HepG2 (cell line): ENCODE data around the gene HDGFL2. TPM values are rescaled to one million over a fixed set of nuclear protein-coding genes. Genes with fewer than 3 reads are reported as not detected.

Experiments used
- ATAC-seq: fragments of 200-7000 bp; cut with Tn5 transposase; 3 replicates; pipeline ENCODE4 v1.9.1; 2020; ENCODE audit warnings: mild to moderate bottlenecking, moderate library complexity
- BruUV-seq: library from RNA; stranded (reverse); fragments of 400-500 nt; replicated peaks from 2 replicates; lab custom pipeline; 2021; lab: Mats Ljungman, UMichigan
- CTCF ChIA-PET: fragments of 300-600 bp; formaldehyde crosslinking; extraction: SDS; loops from one replicate; lab custom pipeline; 2021; ENCODE audit warnings: low total read pairs, inconsistent platforms, low intra/inter-chr PET ratio; lab: Yijun Ruan, JAX
- POLR2A ChIA-PET: fragments of 350-600 bp; sonication (Branson Sonifier 250); formaldehyde crosslinking; loops from one replicate; lab custom pipeline; 2020; ENCODE audit warnings: antibody characterized with exemption, inconsistent platforms; lab: Yijun Ruan, JAX
- DNase-seq: peaks from one replicate; pipeline ENCODE4 v3.0.0-alpha.2; 2015; ENCODE audit warnings: low spot score
- FAIRE-seq: peaks from 3 replicates; lab custom pipeline; 2011; peaks lifted over from hg19 to GRCh38; lab: Jason Lieb, UNC
- H2AFZ ChIP-seq: one replicate; pipeline ENCODE4 v1.6.1; 2011; ENCODE audit warnings: low read length, inconsistent platforms
- H3K27ac ChIP-seq: fragments of 300-600 bp; 3 replicates; pipeline ENCODE4 v1.8.0; 2011; ENCODE audit warnings: mixed run types, mild to moderate bottlenecking, mixed read lengths, low read length, inconsistent platforms; ENCODE audit not compliant: insufficient read depth; ENCODE audit errors: extremely low read length
- H3K27me3 ChIP-seq, 2 experiments: fragments of 200-600 bp in 1 of 2; 2 replicates in 1 of 2; 3 replicates in 1 of 2; pipeline versions ENCODE4 v1.6.0 to v1.8.0; 2011; ENCODE audit warnings: low read length in 2 of 2, mild to moderate bottlenecking in 2 of 2, moderate library complexity in 2 of 2, inconsistent platforms in 1 of 2; ENCODE audit not compliant: insufficient read depth in 2 of 2, control insufficient read depth in 1 of 2
- H3K36me3 ChIP-seq, 2 experiments: fragments of 200-600 bp in 1 of 2; replicated peaks in 1 of 2; 2 replicates in 1 of 2; 3 replicates in 1 of 2; pipeline versions ENCODE4 v1.5.1 to v1.8.0; 2011; ENCODE audit warnings: low read length in 2 of 2, inconsistent platforms in 1 of 2; ENCODE audit not compliant: insufficient read depth in 2 of 2, control insufficient read depth in 1 of 2
- H3K4me1 ChIP-seq: 2 replicates; pipeline ENCODE4 v1.5.1; 2012; ENCODE audit warnings: low read length, inconsistent platforms; ENCODE audit not compliant: insufficient read depth
- H3K4me2 ChIP-seq: 2 replicates; pipeline ENCODE4 v1.6.0; 2011; ENCODE audit warnings: low read depth, low read length, inconsistent platforms
- H3K4me3 ChIP-seq, 3 experiments: fragments of 200-600 bp in 1 of 3; sonication (generic), shearing (Covaris generic) in 1 of 3; replicated peaks in 1 of 3; 2 replicates each; pipeline ENCODE4 v1.5.1; 2011 to 2016; ENCODE audit warnings: low read length in 3 of 3, inconsistent platforms in 2 of 3, low read depth in 2 of 3, mild to moderate bottlenecking in 2 of 3, control low read depth in 1 of 3, mixed read lengths in 1 of 3; ENCODE audit not compliant: insufficient read depth in 1 of 3
- H3K79me2 ChIP-seq: one replicate; pipeline ENCODE4 v1.6.1; 2011; ENCODE audit warnings: low read length, inconsistent platforms; ENCODE audit not compliant: insufficient read depth
- H3K9ac ChIP-seq: 2 replicates; pipeline ENCODE4 v1.6.0; 2011; ENCODE audit warnings: mild to moderate bottlenecking, low read depth, low read length, inconsistent platforms; ENCODE audit not compliant: insufficient read depth
- H3K9me3 ChIP-seq: 2 replicates; pipeline ENCODE4 v1.5.1; 2012; ENCODE audit warnings: mild to moderate bottlenecking, low read length
- H4K20me1 ChIP-seq: 2 replicates; pipeline ENCODE4 v1.6.0; 2011; ENCODE audit warnings: inconsistent platforms, mild to moderate bottlenecking, low read length, moderate library complexity; ENCODE audit not compliant: insufficient read depth
- FOXP4 ChIP-seq: sonication (generic); formaldehyde crosslinking; IDR thresholded peaks from 2 replicates; pipeline ENCODE4 v1.4.0; 2020; ENCODE audit warnings: missing genetic modification reagents
- IRF1 ChIP-seq: sonication (generic); formaldehyde crosslinking; IDR thresholded peaks from 2 replicates; pipeline ENCODE4 v1.4.0; 2020; ENCODE audit warnings: low read depth, mild to moderate bottlenecking, missing genetic modification reagents
- KDM5B ChIP-seq: sonication (generic); formaldehyde crosslinking; IDR thresholded peaks from 2 replicates; pipeline ENCODE4 v1.4.0; 2020; ENCODE audit warnings: missing genetic modification reagents, mild to moderate bottlenecking, borderline replicate concordance
- STAG1 ChIP-seq: sonication (generic); formaldehyde crosslinking; IDR thresholded peaks from 2 replicates; pipeline ENCODE4 v1.4.0; 2020; ENCODE audit warnings: missing genetic modification reagents
- ZBTB33 ChIP-seq: sonication (generic); formaldehyde crosslinking; IDR thresholded peaks from 2 replicates; pipeline ENCODE4 v1.4.0; 2020; ENCODE audit warnings: missing genetic modification reagents
- ZBTB40 ChIP-seq, 2 experiments: fragments of 450-650 bp in 1 of 2; sonication (generic) in 1 of 2; formaldehyde crosslinking in 1 of 2; IDR thresholded peaks; 2 replicates each; pipeline versions ENCODE4 v1.6.1 to v1.8.0; 2016 to 2022; ENCODE audit warnings: antibody characterized with exemption in 1 of 2, mild to moderate bottlenecking in 1 of 2, missing genetic modification reagents in 1 of 2
- WGBS: methylation state at CpG from one replicate; pipeline ENCODE4 v1.1.6; 2017; ENCODE audit warnings: low lambda C conversion rate; 5-methylcytosine and 5-hydroxymethylcytosine counted together
- in situ Hi-C: cut with HindIII; loops from 2 replicates; pipeline ENCODE4 v1.10.0; 2017; ENCODE audit warnings: low pct_unique_long_range_greater_than_20kb; ENCODE audit not compliant: extremely low pct_ligation_motif_present
- intact Hi-C: fragments of 100-400 bp; cut with micrococcal nuclease; formaldehyde crosslinking; loops from one replicate; pipeline ENCODE4 v1.10.0; 2022; ENCODE audit not compliant: unreplicated experiment
- polyA plus RNA-seq, 8 experiments: library from polyadenylated mRNA; depleted of rRNA in 3 of 8; stranded (reverse) in 7 of 8; unstranded in 1 of 8; fragments of >200 nt; fragmentation: Illumina TruSeq in 4 of 8; extraction: Trizol in 4 of 8; gene quantifications; 2 replicates each; pipeline versions ENCODE4 v1.2.1 to v1.2.3, GENCODE V29; 2011 to 2016; ENCODE audit warnings: low read depth in 4 of 8, missing spikeins in 1 of 8, mixed read lengths in 1 of 8; ENCODE audit not compliant: insufficient read depth in 1 of 8
- total RNA-seq, 5 experiments: library from RNA; depleted of rRNA; stranded (reverse); fragments of >200 nt; fragmentation: Illumina TruSeq; extraction: Trizol; gene quantifications; 2 replicates each; pipeline ENCODE4 v1.2.3, GENCODE V29; 2016; ENCODE audit warnings: low read depth in 1 of 5

The HDGFL2 gene
- total and polyA plus RNA-seq, 2 of the 13 experiments (the other 11 are each of a cell fraction or from before 2014, with no cell fraction given) = 20.0 to 51.1 TPM

- TF ChIP-seq ZBTB33 (peak; percentile 39; the same call in 1 of the 2 replicates), FOXP4 (CRISPR knock-in tag) (no peak), STAG1 (CRISPR knock-in tag) (peak; percentile 21; the same call in 1 of the 2 replicates), IRF1 (CRISPR knock-in tag) (no peak), KDM5B (CRISPR knock-in tag) (0 out of 2 replicates have a peak, but pooled peaks have one; percentile 24)
These were observed 16.2 kb upstream of the HDGFL2 start (continued) for GRCh38 chr19:4455719-4456475.

GRCh38 chr19:4456476-4456842 is 15.6 kb upstream of the HDGFL2 start:
- Histone ChIP-seq H2AFZ (no peak overlapping the region), H3K27me3 (no peaks in the 10 kb centered on the region; a peak in 1 of 5 replicates), H3K4me1 (peaks cover 16% of the 10 kb centered on the region), H3K9ac (peak overlapping the region; percentile 82), H3K36me3 (peaks cover 9 to 18% of the 10 kb centered on the region in 2 experiments), H3K27ac (peak overlapping the region; percentile 64), H3K4me2 (peak overlapping the region; percentile 97), H3K4me3 (peak overlapping the region; percentile 63 to 92 (median 85)), H4K20me1 (no peaks in the 10 kb centered on the region), H3K79me2 (peaks cover 10% of the 10 kb centered on the region), H3K9me3 (no peaks in the 10 kb centered on the region)
- POLR2A ChIA-PET = interaction anchor here (0.7 to 5.5 kb wide), 4 partner anchors 15 to 63 kb away, joined by 3 to 37 read pairs (median 3); partner anchors contain the start of genes CHAF1A and HDGFL2
- intact Hi-C loops = loop anchor here (5.0 kb wide), 1 partner anchor 54 kb away; the partner anchor contains the start of genes CHAF1A and SH3GL1
- in situ Hi-C loops = no loop called here
- DNase-seq (no peak), ATAC-seq (peak; percentile 33), FAIRE-seq (no peak)
- CTCF ChIA-PET = no interaction called here
- WGBS = 19% methylated on average over 9 of the region's 9 CpGs
- BruUV-seq = no TSS peak
- TF ChIP-seq ZBTB40 (IDR thresholded peaks at IDR 0.05) (no peak), ZBTB40 (CRISPR knock-in tag; IDR thresholded peaks at IDR 0.05) (no peak)
